GM12891 (cell line): Measurements from ENCODE around the gene CETP.

Experiments
- PAX5 ChIP-seq: IDR thresholded peaks from 2 replicates; pipeline ENCODE4 v1.6.1; 2011; ENCODE audit warnings: low read length, moderate library complexity, mild to moderate bottlenecking; ENCODE audit not compliant: insufficient read depth, severe bottlenecking
- POLR2A ChIP-seq: IDR thresholded peaks from 2 replicates; pipeline ENCODE4 v1.6.1; 2011; ENCODE audit warnings: low read depth, low read length, control low read depth
- POLR2AphosphoS5 ChIP-seq: IDR thresholded peaks from 2 replicates; pipeline ENCODE4 v1.6.1; 2011; ENCODE audit warnings: low read depth, low read length, control low read depth
- POU2F2 ChIP-seq: IDR thresholded peaks from 2 replicates; pipeline ENCODE4 v1.6.1; 2011; ENCODE audit warnings: low read depth, mild to moderate bottlenecking, control low read depth, low read length, moderate library complexity
- SPI1 ChIP-seq: IDR thresholded peaks from 2 replicates; pipeline ENCODE4 v1.6.1; 2011; ENCODE audit warnings: low read depth, low read length, control low read depth
- TAF1 ChIP-seq: IDR thresholded peaks from 2 replicates; pipeline ENCODE4 v1.6.1; 2011; ENCODE audit warnings: low read depth, low read length, control low read depth

- no peak for TF ChIP-seq POLR2A
- no peak for TF ChIP-seq POLR2AphosphoS5
- no peak for TF ChIP-seq TAF1
- TF ChIP-seq POU2F2: no peak
- TF ChIP-seq SPI1: no peak
- TF ChIP-seq PAX5: no peak
Observed at GRCh38 chr16:57025941-57026777, 64.4 kb downstream of the CETP start.
